ENCODE data around the gene SNRNP200. TPM values are rescaled to one million over a fixed set of nuclear protein-coding genes. Genes with fewer than 3 reads are reported as not detected.

Gene SNRNP200
- total RNA-seq, 2 experiments from 2014 or later = 179 to 181 TPM

DNA sequence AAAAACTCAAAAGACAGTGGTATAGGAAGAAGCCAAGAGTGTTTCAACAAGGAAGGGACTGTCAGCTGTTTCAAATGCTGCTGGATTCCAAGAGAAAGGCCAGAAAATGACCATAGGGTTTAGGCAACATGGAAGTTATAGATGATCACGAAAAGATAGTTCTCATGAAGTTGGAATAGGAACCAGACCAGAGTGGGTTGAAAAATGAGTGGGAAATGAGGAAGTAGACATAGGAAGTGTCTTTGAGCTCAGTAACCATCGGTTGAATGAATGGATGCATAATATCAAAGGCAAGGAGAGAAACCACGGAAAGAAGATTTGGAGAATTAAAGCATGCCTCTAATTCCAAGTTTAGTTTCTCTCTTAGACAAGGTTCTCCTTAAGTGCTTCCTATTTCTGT, 31.5 kb upstream of the SNRNP200 start:
- H3K9me3 Mint-ChIP-seq = no peaks in the 10 kb centered on the region
- intact Hi-C loops (cut with micrococcal nuclease) = loop anchor here (2.0 to 5.0 kb wide), 3 partner anchors 150 to 425 kb away; partner anchors contain the start of genes CNNM4 and DUSP2
- H3K36me3 Mint-ChIP-seq (ENCODE audit: low read depth) = peaks cover 35% of the 10 kb centered on the region
- H3K4me1 Mint-ChIP-seq (ENCODE audit: low read depth) = peaks cover 57% of the 10 kb centered on the region
- CTCF ChIA-PET = interaction anchor here (1.3 kb wide), 1 partner anchor 32 kb away, joined by 3 read pairs; the partner anchor contains the start of gene SNRNP200
- no peak overlapping the region for H3K27ac Mint-ChIP-seq
- H3K27me3 Mint-ChIP-seq (ENCODE audit: low read depth) = no peaks in the 10 kb centered on the region
- H3K4me3 Mint-ChIP-seq = peak overlapping the region; percentile 87
- DNase-seq = no peak

- Mint-ChIP-seq H3K4me1 (ENCODE audit: low read depth) (peaks cover 51% of the 10 kb centered on the region), H3K9me3 (no peaks in the 10 kb centered on the region), H3K36me3 (ENCODE audit: low read depth) (peaks cover 29% of the 10 kb centered on the region), H3K27ac (peak overlapping the region; percentile 72), H3K4me3 (peak overlapping the region; percentile 87), H3K27me3 (ENCODE audit: low read depth) (no peaks in the 10 kb centered on the region)
- intact Hi-C loops (cut with micrococcal nuclease) = loop anchor here (2.0 to 5.0 kb wide), 3 partner anchors 151 to 426 kb away; partner anchors contain the start of genes CNNM4 and DUSP2
- CTCF ChIA-PET = interaction anchor here (1.4 kb wide), 1 partner anchor 71 kb away, joined by 3 read pairs; no protein-coding TSS in a partner anchor
- no peak for DNase-seq
Observed at GRCh38 chr2:96336104-96336775, 30.9 kb upstream of the SNRNP200 start.

GRCh38 chr2:96333708-96334107, 28.4 kb upstream of the SNRNP200 start:
- Mint-ChIP-seq H3K36me3 (ENCODE audit: low read depth) (peaks cover 24% of the 10 kb centered on the region), H3K4me3 (peak overlapping the region; percentile 87), H3K9me3 (no peaks in the 10 kb centered on the region), H3K4me1 (ENCODE audit: low read depth) (peaks cover 37% of the 10 kb centered on the region), H3K27ac (no peak overlapping the region), H3K27me3 (ENCODE audit: low read depth) (no peaks in the 10 kb centered on the region)
- CTCF ChIA-PET = interaction anchor here (0.7 to 0.8 kb wide), 4 partner anchors 16 to 95 kb away, joined by 3 to 5 read pairs (median 4); partner anchors contain the start of gene CIAO1
- intact Hi-C loops (cut with micrococcal nuclease) = loop anchor here (2.0 kb wide), 2 partner anchors 13 to 67 kb away; partner anchors contain the start of gene CIAO1
- DNase-seq = no peak

DNA sequence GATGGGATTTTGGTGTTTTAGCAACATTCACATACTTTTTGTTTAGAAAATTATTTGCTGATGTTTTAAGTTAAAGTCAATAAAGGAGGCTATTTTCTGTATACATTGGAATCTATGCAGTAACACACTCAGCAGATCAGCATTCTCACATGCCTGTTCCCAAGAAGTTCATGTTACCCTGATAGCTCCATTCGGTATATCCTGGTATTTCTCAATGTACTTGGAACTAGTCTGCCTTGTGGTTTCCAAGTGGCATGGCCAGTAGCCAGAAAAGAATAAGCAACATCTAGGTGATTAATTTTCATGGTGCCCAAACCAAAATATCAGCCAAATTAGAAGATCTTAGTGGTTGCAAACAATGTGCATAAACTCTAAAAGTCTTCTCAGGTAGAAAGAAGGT, 25.1 kb upstream of the SNRNP200 start:
- H3K27ac Mint-ChIP-seq = peak overlapping the region; percentile 13
- H3K36me3 Mint-ChIP-seq (ENCODE audit: low read depth) = peaks cover 38% of the 10 kb centered on the region
- no peak for DNase-seq
- no peak overlapping the region for H3K4me3 Mint-ChIP-seq
- H3K4me1 Mint-ChIP-seq (ENCODE audit: low read depth) = peaks cover 47% of the 10 kb centered on the region
- no peaks in the 10 kb centered on the region for H3K9me3 Mint-ChIP-seq
- CTCF ChIA-PET = no interaction called here
- H3K27me3 Mint-ChIP-seq (ENCODE audit: low read depth) = no peaks in the 10 kb centered on the region
- intact Hi-C loops (cut with micrococcal nuclease) = no loop called here

- H3K4me1 Mint-ChIP-seq (ENCODE audit: low read depth) = peaks cover 46% of the 10 kb centered on the region
- H3K4me3 Mint-ChIP-seq = no peak overlapping the region
Observed at GRCh38 chr2:96329874-96330273, 24.5 kb upstream of the SNRNP200 start.

GRCh38 chr2:96329456-96329855, 24.1 kb upstream of the SNRNP200 start:
- CTCF ChIA-PET = no interaction called here
- H3K27ac Mint-ChIP-seq = no peak overlapping the region
- peaks cover 39% of the 10 kb centered on the region for H3K36me3 Mint-ChIP-seq (ENCODE audit: low read depth)

More at GRCh38 chr2:96329874-96330273, 24.5 kb upstream of the SNRNP200 start:
- H3K27ac Mint-ChIP-seq = no peak overlapping the region
- CTCF ChIA-PET = no interaction called here
- intact Hi-C loops (cut with micrococcal nuclease) = no loop called here
- DNase-seq = no peak
- no peaks in the 10 kb centered on the region for H3K9me3 Mint-ChIP-seq
- H3K27me3 Mint-ChIP-seq (ENCODE audit: low read depth) = no peaks in the 10 kb centered on the region
- peaks cover 39% of the 10 kb centered on the region for H3K36me3 Mint-ChIP-seq (ENCODE audit: low read depth)

GRCh38 chr2:96326990-96327820, 21.9 kb upstream of the SNRNP200 start:
- H3K9me3 Mint-ChIP-seq = no peaks in the 10 kb centered on the region
- DNase-seq = no peak
- H3K36me3 Mint-ChIP-seq (ENCODE audit: low read depth) = peaks cover 37% of the 10 kb centered on the region
- intact Hi-C loops (cut with micrococcal nuclease) = no loop called here
- H3K27ac Mint-ChIP-seq = no peak overlapping the region
- H3K4me1 Mint-ChIP-seq (ENCODE audit: low read depth) = peaks cover 50% of the 10 kb centered on the region
- H3K4me3 Mint-ChIP-seq = peak overlapping the region; percentile 10
- no peaks in the 10 kb centered on the region for H3K27me3 Mint-ChIP-seq (ENCODE audit: low read depth)
- CTCF ChIA-PET = interaction anchor here (1.0 to 1.1 kb wide), 2 partner anchors 8 to 182 kb away, joined by 3 read pairs; partner anchors contain the start of gene NCAPH

More at GRCh38 chr2:96329456-96329855, 24.1 kb upstream of the SNRNP200 start:
- Mint-ChIP-seq H3K4me3 (no peak overlapping the region), H3K4me1 (ENCODE audit: low read depth) (peaks cover 46% of the 10 kb centered on the region), H3K27me3 (ENCODE audit: low read depth) (no peaks in the 10 kb centered on the region), H3K9me3 (no peaks in the 10 kb centered on the region)
- intact Hi-C loops (cut with micrococcal nuclease) = no loop called here
- DNase-seq = no peak

DNA sequence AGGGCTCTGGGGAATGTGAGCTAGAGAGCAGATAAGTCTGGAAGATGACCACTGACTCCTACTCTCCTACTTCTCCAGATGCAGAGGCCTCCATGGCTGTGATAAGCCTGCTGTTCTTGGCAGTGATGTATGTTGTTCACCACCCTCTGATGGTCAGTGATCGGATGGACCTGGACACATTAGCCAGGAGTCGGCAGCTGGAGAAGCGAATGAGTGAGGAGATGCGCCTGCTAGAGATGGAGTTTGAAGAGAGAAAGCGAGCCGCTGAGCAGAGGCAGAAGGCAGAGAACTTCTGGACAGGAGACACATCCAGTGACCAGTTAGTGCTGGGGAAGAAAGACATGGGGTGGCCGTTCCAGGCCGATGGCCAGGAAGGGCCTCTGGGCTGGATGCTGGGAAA, 21.2 kb upstream of the SNRNP200 start:
- DNase-seq = no peak
- H3K36me3 Mint-ChIP-seq (ENCODE audit: low read depth) = peaks cover 37% of the 10 kb centered on the region
- CTCF ChIA-PET = interaction anchor here (1.0 to 1.1 kb wide), 2 partner anchors 9 to 182 kb away, joined by 3 read pairs; partner anchors contain the start of gene NCAPH
- H3K9me3 Mint-ChIP-seq = no peaks in the 10 kb centered on the region
- no peak overlapping the region for H3K27ac Mint-ChIP-seq
- intact Hi-C loops (cut with micrococcal nuclease) = no loop called here
- H3K4me3 Mint-ChIP-seq = peak overlapping the region; percentile 95
- peaks cover 53% of the 10 kb centered on the region for H3K4me1 Mint-ChIP-seq (ENCODE audit: low read depth)
- peaks cover 2% of the 10 kb centered on the region for H3K27me3 Mint-ChIP-seq (ENCODE audit: low read depth)

- no peaks in the 10 kb centered on the region for H3K9me3 Mint-ChIP-seq
- peaks cover 37% of the 10 kb centered on the region for H3K36me3 Mint-ChIP-seq (ENCODE audit: low read depth)
- H3K4me3 Mint-ChIP-seq = peak overlapping the region; percentile 95
- H3K27ac Mint-ChIP-seq = peak overlapping the region; percentile 87
- H3K27me3 Mint-ChIP-seq (ENCODE audit: low read depth) = peaks cover 2% of the 10 kb centered on the region
- intact Hi-C loops (cut with micrococcal nuclease) = loop anchor here (1.0 to 2.0 kb wide), 2 partner anchors 9 to 183 kb away; partner anchors contain the start of gene NCAPH
- peaks cover 56% of the 10 kb centered on the region for H3K4me1 Mint-ChIP-seq (ENCODE audit: low read depth)
- peak; percentile 75 for DNase-seq
- CTCF ChIA-PET = interaction anchor here (0.6 to 1.3 kb wide), 4 partner anchors 9 to 264 kb away, joined by 3 read pairs; no protein-coding TSS in a partner anchor
Observed at GRCh38 chr2:96325884-96326255, 20.5 kb upstream of the SNRNP200 start.

DNA sequence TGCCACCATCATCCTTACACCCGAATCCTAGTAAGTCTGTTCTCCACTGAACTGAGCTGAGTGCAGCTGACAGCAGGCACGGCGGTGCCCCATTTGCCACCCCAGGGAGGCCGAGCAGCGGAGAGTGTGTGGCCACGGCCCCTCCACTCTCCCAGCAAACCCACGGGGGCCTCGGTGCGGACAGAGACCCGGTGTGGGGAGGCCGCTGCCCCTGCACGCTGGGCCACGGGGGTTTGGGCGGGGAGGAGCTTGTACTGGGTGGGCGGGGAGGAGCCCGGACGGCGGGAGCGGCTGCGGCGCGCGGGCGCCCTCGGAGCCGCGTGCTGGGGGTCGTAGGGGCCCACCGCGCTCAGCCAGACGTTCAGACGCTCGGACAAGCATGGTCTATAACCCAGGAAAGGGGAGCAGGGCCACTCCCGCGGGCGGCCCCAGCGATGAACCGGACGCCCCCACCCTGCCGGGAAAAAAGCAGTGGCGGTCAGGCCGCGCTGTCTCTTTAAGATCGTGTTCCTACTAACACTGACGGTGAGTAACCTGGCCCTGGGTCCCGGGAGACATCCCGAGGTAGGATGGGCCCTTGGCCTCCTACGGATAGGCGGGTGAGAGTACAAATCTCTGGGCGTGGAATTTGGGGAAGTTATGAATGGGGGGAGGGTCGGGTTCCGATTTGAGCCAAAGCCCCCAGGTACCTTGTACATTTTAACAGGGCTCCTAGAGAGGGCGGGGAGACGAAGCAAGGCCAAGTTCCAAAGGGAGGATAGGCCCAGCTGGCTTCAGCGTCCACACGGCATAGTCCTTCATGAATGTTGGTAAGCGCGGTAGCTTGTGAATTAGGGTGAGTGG, 19.9 kb upstream of the SNRNP200 start, which contains the start of gene ITPRIPL1:
Gene ITPRIPL1, plus strand, starts transcription at position 277 of the 843 bp plus-strand sequence. Its CDS starts 523 bp downstream, at position 800.
- Mint-ChIP-seq H3K27ac (peak within 1 kb of the TSS; percentile 87), H3K36me3 (ENCODE audit: low read depth) (peaks cover 37% of the 10 kb centered on the region), H3K4me3 (peak within 1 kb of the TSS; percentile 95), H3K9me3 (no peaks in the 10 kb centered on the region), H3K27me3 (ENCODE audit: low read depth) (peaks cover 2% of the 10 kb centered on the region), H3K4me1 (ENCODE audit: low read depth) (peaks cover 60% of the 10 kb centered on the region)
- intact Hi-C loops (cut with micrococcal nuclease) = loop anchor here (1.0 to 2.0 kb wide), 2 partner anchors 10 to 184 kb away; partner anchors contain the start of gene NCAPH
- CTCF ChIA-PET = interaction anchor here (0.6 to 1.3 kb wide), 4 partner anchors 9 to 265 kb away, joined by 3 read pairs; no protein-coding TSS in a partner anchor
- peak; percentile 40 for DNase-seq

- peaks cover 36% of the 10 kb centered on the region for H3K36me3 Mint-ChIP-seq (ENCODE audit: low read depth)
- intact Hi-C loops (cut with micrococcal nuclease) = loop anchor here (1.0 to 5.0 kb wide), 7 partner anchors 11 to 493 kb away; partner anchors contain the start of genes CIAO1, CNNM3, DUSP2 and NCAPH
- CTCF ChIA-PET = interaction anchor here (1.2 to 1.3 kb wide), 3 partner anchors 10 to 63 kb away, joined by 3 read pairs; no protein-coding TSS in a partner anchor
- peak overlapping the region; percentile 84 for H3K27ac Mint-ChIP-seq
- DNase-seq = peak; percentile 47
- H3K27me3 Mint-ChIP-seq (ENCODE audit: low read depth) = peaks cover 2% of the 10 kb centered on the region
- H3K9me3 Mint-ChIP-seq = no peaks in the 10 kb centered on the region
- H3K4me1 Mint-ChIP-seq (ENCODE audit: low read depth) = peaks cover 64% of the 10 kb centered on the region
- peak overlapping the region; percentile 95 for H3K4me3 Mint-ChIP-seq
Observed at GRCh38 chr2:96324721-96325040, 19.3 kb upstream of the SNRNP200 start.

Data from activated naive CD4-positive, alpha-beta T cell treated with anti-CD3 and anti-CD28 coated beads for 36 hours (primary cell).